Ovary (tissue), 3 donors: ENCODE results near the gene SLC35D2.

ENCODE experiments used
- CTCF ChIP-seq, 3 donors: fragments of 450-650 bp in 2 of 3; fragments of 200-600 bp in 1 of 3; IDR thresholded peaks; one replicate each; pipeline versions ENCODE4 v1.5.1 to v1.8.0; 2016 to 2022; ENCODE audit warnings: antibody characterized with exemption in 3 of 3, mild to moderate bottlenecking in 1 of 3
- POLR2A ChIP-seq: fragments of 450-650 bp; IDR thresholded peaks from one replicate; pipeline ENCODE4 v1.6.1; 2017; ENCODE audit warnings: antibody characterized with exemption, mild to moderate bottlenecking, moderate library complexity
- donor health status: DM: no; HTN: no; CAD: no.

DNA sequence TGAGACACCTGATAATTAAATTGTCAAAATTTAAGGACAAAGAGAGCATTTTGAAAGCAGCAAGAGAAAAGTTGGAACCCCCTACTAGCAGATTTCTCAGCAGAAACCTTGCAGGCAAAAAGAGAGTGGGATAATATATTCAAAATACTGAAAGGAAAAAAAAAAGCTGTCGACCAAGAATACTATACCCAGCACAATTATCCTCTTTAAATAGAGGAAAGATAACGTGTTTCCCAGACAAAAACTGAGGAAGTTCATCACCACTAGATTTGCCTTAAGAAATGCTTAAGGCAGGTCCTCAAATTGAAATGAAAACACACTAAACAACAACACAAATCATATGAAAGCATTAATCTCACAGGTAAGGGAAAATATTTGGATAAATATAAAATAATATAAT, 108.6 kb downstream of the SLC35D2 start:
- TF ChIP-seq POLR2A (no peak), CTCF (IDR thresholded peaks at IDR 0.05) (no peak)
